GM19324 (cell line): Measurements from ENCODE around the gene ANXA6.

Experiments used
- ATAC-seq: cut with Tn5 transposase; IDR thresholded peaks from one replicate; pipeline ENCODE4 v1.9.1; 2021; ENCODE audit warnings: mild to moderate bottlenecking, moderate library complexity; ENCODE audit not compliant: unreplicated experiment, low FRiP score

ANXA6 gene

DNA sequence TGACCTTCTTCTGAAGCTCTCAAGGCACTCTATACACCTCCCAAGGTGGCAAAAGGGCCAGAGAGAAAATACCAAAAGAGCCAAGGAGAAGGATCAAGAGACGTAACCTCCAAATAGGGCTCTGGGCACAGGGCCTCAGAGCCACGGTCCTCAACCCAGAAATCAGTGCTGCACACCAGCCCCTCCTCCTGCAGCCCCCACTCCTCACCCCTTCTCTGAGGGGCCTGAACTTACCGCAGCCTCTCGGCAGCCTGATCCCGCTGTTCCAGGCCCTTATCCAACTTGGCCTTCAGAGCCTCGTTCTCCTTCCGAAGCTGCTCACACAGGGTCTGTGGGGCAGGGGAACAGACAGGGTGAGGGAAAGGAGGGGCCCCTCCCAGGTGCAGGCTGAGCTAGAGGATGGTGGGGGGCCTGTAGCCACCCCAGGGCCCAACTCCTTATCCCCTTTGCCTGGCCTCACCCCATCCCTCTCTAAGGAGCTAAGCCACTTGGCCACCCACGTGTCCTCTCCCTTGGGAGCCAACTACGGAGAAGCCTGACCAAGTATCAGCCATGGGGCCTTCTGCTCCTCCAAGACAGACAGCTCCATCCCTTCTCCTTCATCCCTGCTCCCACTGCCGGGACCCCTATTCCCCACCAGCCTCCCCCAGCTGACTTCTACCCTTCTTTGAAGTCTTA lies 105.5 kb downstream of the ANXA6 start:
- ATAC-seq: no peak

DNA sequence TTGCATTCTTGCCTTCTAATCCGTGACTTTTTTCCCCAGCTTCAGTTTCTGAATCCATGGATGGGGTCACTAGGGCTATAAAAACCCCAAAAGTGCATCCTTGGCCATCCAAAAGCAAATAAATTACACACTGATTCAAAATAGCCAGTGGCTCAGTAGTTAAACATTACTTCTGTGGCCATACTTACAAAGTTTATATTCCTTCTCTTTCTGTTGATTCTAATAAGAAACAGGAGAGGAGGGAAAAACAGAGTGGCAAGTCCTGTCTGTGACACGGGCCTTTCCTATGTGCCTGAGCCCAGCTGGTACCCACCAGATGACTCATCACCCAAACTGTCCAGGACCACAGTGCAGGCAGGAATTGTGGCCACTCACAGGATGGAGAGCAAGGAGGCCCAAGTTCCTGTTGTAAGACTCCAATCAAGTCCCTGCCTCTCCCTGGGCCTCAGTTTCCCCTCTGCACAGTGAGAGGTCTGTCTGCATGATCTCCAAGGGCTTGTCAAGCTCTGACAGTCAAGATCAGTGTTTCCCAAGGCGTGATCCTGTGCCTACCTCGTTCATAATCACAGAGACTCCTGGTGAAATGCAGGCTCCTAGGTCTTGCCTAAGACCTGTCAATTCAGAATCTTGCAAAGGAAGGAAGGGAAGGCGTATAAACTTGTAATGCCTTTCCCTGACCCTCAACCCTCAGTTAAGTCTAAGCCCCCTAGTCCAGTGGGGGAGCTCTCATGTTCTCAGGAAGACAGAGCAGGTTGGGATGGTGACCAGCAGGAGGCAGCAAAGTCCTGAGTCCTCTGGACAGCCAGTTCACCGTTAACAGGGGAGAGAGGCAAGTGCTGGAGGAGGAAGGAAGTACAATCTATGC lies 106.3 kb downstream of the ANXA6 start:
- no peak for ATAC-seq
